ENCODE data around the gene C5orf22. TPM values are rescaled to one million over a fixed set of nuclear protein-coding genes. Genes with fewer than 3 reads are reported as not detected.

Gene C5orf22
- total RNA-seq, 1 experiment from 2014 or later, result 39.0 TPM

GRCh38 chr5:31554552-31554951 lies 22.5 kb downstream of the C5orf22 start:
- in situ Hi-C loops (cut with HindIII; ENCODE audit: low pct_unique_long_range_greater_than_20kb, low sequenced_read_pairs) (no loop called here), intact Hi-C loops (cut with micrococcal nuclease; ENCODE audit: unreplicated experiment) (no loop called here)
- no peak overlapping the region for H3K27ac ChIP-seq (ENCODE audit: low read length)
- no peak overlapping the region for H3K4me3 ChIP-seq (ENCODE audit: low read depth in 2 of 2, low read length in 2 of 2)
- POLR2A ChIA-PET, result no interaction called here
- TF ChIP-seq SIN3A (IDR thresholded peaks at IDR 0.05; ENCODE audit: borderline replicate concordance, insufficient read depth, low read depth, low read length) (no peak), CTCF (IDR thresholded peaks at IDR 0.05) (no peak), REST (IDR thresholded peaks at IDR 0.05; ENCODE audit: insufficient read depth in 1 of 2, low read depth in 2 of 2, low read length in 1 of 2) (no peak), TCF7L2 (IDR thresholded peaks at IDR 0.05; ENCODE audit: low read depth, low read length) (no peak), POLR2AphosphoS5 (IDR thresholded peaks at IDR 0.05; ENCODE audit: low read depth, low read length) (no peak)
- H3K27me3 ChIP-seq (ENCODE audit: control insufficient read depth, insufficient read depth, low read length), result no peaks in the 10 kb centered on the region
- ATAC-seq (no peak), DNase-seq (ENCODE audit: low read depth, low spot score) (no peak)
- CTCF ChIA-PET, result no interaction called here
- no peaks in the 10 kb centered on the region for H3K9me3 ChIP-seq (ENCODE audit: control insufficient read depth, insufficient read depth, low read depth, low read length)
- no peaks in the 10 kb centered on the region for H3K4me1 ChIP-seq (ENCODE audit: control insufficient read depth, insufficient read depth, low read length)
- H3K36me3 ChIP-seq (ENCODE audit: control insufficient read depth, insufficient read depth, low read length), result peaks cover 4% of the 10 kb centered on the region
- no TSS peak for BruUV-seq (replicated peaks)

DNA sequence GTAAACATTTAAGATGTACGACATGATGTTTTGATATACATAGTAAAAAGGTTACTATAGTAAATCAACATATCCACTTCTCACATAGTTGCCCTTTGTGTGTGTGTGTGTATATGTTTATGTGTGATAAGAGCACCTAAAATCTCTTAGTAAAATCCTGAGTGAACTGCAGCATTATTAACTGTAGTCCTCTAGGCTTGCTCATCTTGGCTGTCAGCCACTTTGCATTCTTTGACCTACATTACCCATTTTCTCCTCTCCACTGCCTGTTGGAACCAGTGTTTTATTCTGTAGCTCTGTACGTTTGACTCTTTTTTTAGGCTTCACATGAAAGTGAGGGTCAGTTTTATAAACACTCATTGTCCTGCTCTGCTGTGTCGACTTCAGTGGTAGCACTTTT lies 24.4 kb downstream of the C5orf22 start:
- ATAC-seq (no peak), DNase-seq (ENCODE audit: low read depth, low spot score) (no peak)
- intact Hi-C loops (cut with micrococcal nuclease; ENCODE audit: unreplicated experiment), result no loop called here
- no peaks in the 10 kb centered on the region for H3K9me3 ChIP-seq (ENCODE audit: control insufficient read depth, insufficient read depth, low read depth, low read length)
- no peak for TF ChIP-seq REST (IDR thresholded peaks at IDR 0.05; ENCODE audit: insufficient read depth in 1 of 2, low read depth in 2 of 2, low read length in 1 of 2)
- no peak for TF ChIP-seq CTCF (IDR thresholded peaks at IDR 0.05)
- TF ChIP-seq POLR2AphosphoS5 (IDR thresholded peaks at IDR 0.05; ENCODE audit: low read depth, low read length), result no peak
- TF ChIP-seq SIN3A (IDR thresholded peaks at IDR 0.05; ENCODE audit: borderline replicate concordance, insufficient read depth, low read depth, low read length), result no peak
- no peak for TF ChIP-seq TCF7L2 (IDR thresholded peaks at IDR 0.05; ENCODE audit: low read depth, low read length)
- peaks cover 4% of the 10 kb centered on the region for H3K36me3 ChIP-seq (ENCODE audit: control insufficient read depth, insufficient read depth, low read length)
- no peak overlapping the region for H3K4me3 ChIP-seq (ENCODE audit: low read depth in 2 of 2, low read length in 2 of 2)
- ChIA-PET CTCF (no interaction called here), POLR2A (no interaction called here)
- in situ Hi-C loops (cut with HindIII; ENCODE audit: low pct_unique_long_range_greater_than_20kb, low sequenced_read_pairs), result no loop called here
- no peaks in the 10 kb centered on the region for H3K4me1 ChIP-seq (ENCODE audit: control insufficient read depth, insufficient read depth, low read length)
- BruUV-seq (replicated peaks), result no TSS peak
- H3K27ac ChIP-seq (ENCODE audit: low read length), result no peak overlapping the region
- H3K27me3 ChIP-seq (ENCODE audit: control insufficient read depth, insufficient read depth, low read length), result no peaks in the 10 kb centered on the region

Data from Panc1 (cell line).